ENCODE data around the gene NELFB. TPM values are rescaled to one million over a fixed set of nuclear protein-coding genes. Genes with fewer than 3 reads are reported as not detected.

The NELFB gene
- total and polyA plus RNA-seq, 9 of the 15 experiments (the other 6 are each of a cell fraction or from before 2014, with no cell fraction given) = 0.24 to 84.0 (median 29.7) TPM

DNA sequence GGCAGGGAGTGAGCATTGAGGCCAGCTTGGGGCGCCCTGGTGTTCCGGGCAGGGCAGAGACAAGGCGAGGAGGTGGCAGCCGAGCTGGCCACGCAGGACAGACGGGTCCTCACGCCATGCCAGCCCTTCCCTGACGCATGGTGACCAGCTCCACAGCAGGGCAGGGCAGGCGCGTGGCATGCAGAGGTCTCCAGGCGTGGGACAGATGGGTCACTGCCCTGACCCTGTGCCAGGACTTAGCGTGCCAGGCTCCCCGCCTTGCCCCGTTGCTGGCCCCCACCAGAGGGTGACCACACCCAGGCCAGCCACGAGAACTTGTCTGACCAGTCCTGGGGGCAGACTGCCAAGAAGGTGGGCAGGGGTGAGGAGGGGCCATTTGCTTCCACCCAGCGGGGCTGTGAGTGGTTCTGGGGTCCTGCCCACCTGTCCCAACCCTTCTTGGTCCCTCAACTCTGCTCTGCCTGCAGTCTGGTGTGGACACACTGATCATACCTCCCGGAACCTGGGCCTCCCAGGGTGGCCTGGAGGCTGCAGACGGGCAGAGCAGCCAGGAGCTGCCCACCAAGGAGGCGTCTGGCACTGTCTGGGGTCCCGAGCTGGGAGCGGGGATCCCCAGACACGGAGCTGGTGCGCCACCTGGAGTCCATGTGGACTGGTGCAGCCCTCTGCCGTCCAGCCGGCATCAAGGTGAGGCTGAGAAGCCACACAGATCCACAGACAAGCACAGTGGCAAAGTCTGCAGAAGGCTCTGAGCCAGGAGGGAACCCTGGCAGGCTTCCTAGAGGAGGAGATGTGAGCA lies 27.9 kb upstream of the NELFB start, which contains the start of gene RNF224 (continued):
- TF ChIP-seq, protein P1, sequence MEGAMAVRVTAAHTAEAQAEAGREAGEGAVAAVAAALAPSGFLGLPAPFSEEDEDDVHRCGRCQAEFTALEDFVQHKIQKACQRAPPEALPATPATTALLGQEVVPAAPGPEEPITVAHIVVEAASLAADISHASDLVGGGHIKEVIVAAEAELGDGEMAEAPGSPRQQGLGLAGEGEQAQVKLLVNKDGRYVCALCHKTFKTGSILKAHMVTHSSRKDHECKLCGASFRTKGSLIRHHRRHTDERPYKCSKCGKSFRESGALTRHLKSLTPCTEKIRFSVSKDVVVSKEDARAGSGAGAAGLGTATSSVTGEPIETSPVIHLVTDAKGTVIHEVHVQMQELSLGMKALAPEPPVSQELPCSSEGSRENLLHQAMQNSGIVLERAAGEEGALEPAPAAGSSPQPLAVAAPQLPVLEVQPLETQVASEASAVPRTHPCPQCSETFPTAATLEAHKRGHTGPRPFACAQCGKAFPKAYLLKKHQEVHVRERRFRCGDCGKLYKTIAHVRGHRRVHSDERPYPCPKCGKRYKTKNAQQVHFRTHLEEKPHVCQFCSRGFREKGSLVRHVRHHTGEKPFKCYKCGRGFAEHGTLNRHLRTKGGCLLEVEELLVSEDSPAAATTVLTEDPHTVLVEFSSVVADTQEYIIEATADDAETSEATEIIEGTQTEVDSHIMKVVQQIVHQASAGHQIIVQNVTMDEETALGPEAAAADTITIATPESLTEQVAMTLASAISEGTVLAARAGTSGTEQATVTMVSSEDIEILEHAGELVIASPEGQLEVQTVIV (CRISPR knock-in tag; IDR thresholded peaks at IDR 0.05; ENCODE audit: borderline replicate concordance) = no peak
- TF ChIP-seq SMC3 (conservative IDR thresholded peaks at IDR 0.05; ENCODE audit: insufficient read depth, low read depth, low read length) (peak; percentile 97), ZNF507 (tag; conservative IDR thresholded peaks at IDR 0.05) (no peak), HNRNPL (IDR thresholded peaks at IDR 0.05; ENCODE audit: low read depth, low read length) (no peak), HCFC1 (IDR thresholded peaks at IDR 0.05; ENCODE audit: low read depth, low read length) (peak; percentile 37; the same call in 1 of the 2 replicates), SMARCA4 (IDR thresholded peaks at IDR 0.05) (no peak), PHF20 (IDR thresholded peaks at IDR 0.05; ENCODE audit: partially characterized antibody) (no peak), BHLHE40 (IDR thresholded peaks at IDR 0.05; ENCODE audit: low read length) (no peak), CXXC5 (CRISPR knock-in tag; IDR thresholded peaks at IDR 0.05) (no peak), SMARCE1 (IDR thresholded peaks at IDR 0.05) (no peak), SMARCB1 (IDR thresholded peaks at IDR 0.05; ENCODE audit: insufficient read length, low read depth) (no peak), XRCC4 (IDR thresholded peaks at IDR 0.05; ENCODE audit: extremely low read depth, insufficient read depth, insufficient read length) (no peak), PPARD (CRISPR knock-in tag; IDR thresholded peaks at IDR 0.05) (no peak), BRD4 (IDR thresholded peaks at IDR 0.05) (no peak), DDX20 (tag; IDR thresholded peaks at IDR 0.05; ENCODE audit: low read depth) (no peak)
- TF ChIP-seq, protein P2, sequence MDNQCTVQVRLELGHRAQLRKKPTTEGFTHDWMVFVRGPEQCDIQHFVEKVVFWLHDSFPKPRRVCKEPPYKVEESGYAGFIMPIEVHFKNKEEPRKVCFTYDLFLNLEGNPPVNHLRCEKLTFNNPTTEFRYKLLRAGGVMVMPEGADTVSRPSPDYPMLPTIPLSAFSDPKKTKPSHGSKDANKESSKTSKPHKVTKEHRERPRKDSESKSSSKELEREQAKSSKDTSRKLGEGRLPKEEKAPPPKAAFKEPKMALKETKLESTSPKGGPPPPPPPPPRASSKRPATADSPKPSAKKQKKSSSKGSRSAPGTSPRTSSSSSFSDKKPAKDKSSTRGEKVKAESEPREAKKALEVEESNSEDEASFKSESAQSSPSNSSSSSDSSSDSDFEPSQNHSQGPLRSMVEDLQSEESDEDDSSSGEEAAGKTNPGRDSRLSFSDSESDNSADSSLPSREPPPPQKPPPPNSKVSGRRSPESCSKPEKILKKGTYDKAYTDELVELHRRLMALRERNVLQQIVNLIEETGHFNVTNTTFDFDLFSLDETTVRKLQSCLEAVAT (IDR thresholded peaks at IDR 0.05) = no peak
- TF ChIP-seq, protein P3, sequence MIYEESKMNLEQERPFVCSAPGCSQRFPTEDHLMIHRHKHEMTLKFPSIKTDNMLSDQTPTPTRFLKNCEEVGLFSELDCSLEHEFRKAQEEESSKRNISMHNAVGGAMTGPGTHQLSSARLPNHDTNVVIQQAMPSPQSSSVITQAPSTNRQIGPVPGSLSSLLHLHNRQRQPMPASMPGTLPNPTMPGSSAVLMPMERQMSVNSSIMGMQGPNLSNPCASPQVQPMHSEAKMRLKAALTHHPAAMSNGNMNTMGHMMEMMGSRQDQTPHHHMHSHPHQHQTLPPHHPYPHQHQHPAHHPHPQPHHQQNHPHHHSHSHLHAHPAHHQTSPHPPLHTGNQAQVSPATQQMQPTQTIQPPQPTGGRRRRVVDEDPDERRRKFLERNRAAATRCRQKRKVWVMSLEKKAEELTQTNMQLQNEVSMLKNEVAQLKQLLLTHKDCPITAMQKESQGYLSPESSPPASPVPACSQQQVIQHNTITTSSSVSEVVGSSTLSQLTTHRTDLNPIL (CRISPR knock-in tag; IDR thresholded peaks at IDR 0.05) = no peak
- TF ChIP-seq, protein P4, sequence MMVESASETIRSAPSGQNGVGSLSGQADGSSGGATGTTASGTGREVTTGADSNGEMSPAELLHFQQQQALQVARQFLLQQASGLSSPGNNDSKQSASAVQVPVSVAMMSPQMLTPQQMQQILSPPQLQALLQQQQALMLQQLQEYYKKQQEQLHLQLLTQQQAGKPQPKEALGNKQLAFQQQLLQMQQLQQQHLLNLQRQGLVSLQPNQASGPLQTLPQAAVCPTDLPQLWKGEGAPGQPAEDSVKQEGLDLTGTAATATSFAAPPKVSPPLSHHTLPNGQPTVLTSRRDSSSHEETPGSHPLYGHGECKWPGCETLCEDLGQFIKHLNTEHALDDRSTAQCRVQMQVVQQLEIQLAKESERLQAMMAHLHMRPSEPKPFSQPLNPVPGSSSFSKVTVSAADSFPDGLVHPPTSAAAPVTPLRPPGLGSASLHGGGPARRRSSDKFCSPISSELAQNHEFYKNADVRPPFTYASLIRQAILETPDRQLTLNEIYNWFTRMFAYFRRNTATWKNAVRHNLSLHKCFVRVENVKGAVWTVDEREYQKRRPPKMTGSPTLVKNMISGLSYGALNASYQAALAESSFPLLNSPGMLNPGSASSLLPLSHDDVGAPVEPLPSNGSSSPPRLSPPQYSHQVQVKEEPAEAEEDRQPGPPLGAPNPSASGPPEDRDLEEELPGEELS (CRISPR knock-in tag; IDR thresholded peaks at IDR 0.05; ENCODE audit: borderline replicate concordance) = no peak
- TF ChIP-seq, protein P5, sequence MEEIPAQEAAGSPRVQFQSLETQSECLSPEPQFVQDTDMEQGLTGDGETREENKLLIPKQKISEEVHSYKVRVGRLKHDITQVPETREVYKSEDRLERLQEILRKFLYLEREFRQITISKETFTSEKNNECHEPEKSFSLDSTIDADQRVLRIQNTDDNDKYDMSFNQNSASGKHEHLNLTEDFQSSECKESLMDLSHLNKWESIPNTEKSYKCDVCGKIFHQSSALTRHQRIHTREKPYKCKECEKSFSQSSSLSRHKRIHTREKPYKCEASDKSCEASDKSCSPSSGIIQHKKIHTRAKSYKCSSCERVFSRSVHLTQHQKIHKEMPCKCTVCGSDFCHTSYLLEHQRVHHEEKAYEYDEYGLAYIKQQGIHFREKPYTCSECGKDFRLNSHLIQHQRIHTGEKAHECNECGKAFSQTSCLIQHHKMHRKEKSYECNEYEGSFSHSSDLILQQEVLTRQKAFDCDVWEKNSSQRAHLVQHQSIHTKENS (CRISPR knock-in tag; IDR thresholded peaks at IDR 0.05) = no peak
